Measurements from ENCODE around the gene ATG4B.

Gene ATG4B

DNA sequence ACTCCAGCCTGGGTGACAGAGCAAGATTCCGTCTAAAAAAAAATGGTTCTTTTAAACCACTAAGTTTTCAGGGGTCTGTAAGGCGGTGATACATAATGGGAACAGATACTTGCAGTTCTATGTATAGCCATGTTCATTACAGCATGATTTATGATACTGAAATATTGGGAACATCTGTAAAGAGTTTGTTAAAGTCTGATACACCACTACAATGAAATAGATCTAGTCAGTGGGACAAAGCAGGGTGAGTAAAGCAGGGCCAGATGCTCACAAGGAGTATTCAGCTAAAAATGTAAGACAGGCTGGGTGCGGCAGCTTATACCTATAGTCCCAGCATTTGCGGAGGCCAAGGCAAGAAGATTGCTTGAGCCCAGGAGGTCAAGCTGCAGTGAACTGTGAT, 58.2 kb downstream of the ATG4B start:
- no peak for DNase-seq

DNA sequence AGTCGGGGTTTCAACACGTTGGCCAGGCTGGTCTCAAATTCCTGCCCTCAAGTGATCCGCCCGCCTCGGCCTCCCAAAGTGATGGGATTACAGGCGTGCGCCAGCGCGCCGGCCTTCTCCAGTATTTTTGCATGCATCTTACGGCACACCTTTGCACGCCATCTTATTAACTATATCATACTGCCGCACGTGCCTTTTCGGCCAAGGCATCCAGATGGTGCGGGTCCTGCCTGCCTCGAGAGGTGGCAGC, 63.6 kb downstream of the ATG4B start:
- no peak for DNase-seq

- DNase-seq: peak; percentile 96
These were observed 64.1 kb downstream of the ATG4B start, which contains the start of gene ING5 for GRCh38 chr2:241701399-241702154. ING5 (plus strand) TSS chr2:241702039; CDS start chr2:241702066, 27 bp downstream.

- peak; percentile 82 for DNase-seq
These were observed 64.9 kb downstream of the ATG4B start for GRCh38 chr2:241702155-241703031.

DNA sequence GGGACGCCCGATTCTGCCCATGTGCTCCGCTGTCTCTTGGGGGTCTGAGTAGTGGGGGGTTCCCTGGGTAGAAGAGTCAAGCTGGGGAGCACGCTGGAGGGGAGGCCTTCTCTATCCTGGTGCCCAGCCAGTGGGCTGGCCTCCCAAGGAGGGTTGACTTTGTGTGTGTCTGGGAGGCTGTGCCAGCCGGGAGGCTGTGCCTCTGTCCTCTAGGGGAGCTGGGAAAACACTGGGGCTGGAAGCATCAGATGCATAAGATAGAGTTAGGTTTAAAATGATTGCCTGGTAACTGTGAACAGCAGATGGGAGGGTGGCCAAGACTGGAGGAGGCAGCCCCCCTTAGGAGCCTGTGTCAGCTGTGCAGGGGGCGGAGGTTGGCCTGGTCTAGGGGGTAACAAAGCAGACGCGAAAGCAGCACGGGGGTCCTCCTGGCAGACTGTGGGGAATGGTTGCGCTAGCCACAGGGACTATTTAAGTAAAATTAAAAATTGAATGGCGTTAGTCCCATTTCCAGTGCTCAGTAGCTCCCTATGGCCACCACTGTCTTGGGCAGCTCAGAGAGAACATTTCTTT, 65.6 kb downstream of the ATG4B start:
- DNase-seq: no peak

DNA sequence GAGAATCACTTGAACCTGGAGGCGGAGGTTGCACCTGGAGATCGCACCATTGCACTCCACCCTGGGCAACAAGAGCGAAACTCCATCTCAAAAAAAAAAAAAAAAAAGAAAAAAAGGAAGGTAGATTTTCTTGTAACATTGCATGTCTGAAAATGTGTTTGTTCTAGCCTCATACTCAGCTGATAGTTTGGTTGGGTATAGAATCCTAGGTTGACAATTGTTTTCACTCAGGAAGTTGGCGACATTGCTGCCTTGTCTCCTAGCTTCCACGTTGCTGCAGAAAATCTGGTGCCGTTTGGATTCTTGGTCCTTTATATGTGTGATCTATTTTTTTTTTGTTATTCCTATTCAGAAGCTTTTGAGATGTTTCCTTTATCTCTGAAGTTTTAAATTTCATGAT, 69.0 kb downstream of the ATG4B start:
- no peak for DNase-seq

GRCh38 chr2:241708879-241709278, 71.4 kb downstream of the ATG4B start:
- DNase-seq: no peak

- DNase-seq: no peak
These were observed 81.6 kb downstream of the ATG4B start for GRCh38 chr2:241719093-241719492.

DNA sequence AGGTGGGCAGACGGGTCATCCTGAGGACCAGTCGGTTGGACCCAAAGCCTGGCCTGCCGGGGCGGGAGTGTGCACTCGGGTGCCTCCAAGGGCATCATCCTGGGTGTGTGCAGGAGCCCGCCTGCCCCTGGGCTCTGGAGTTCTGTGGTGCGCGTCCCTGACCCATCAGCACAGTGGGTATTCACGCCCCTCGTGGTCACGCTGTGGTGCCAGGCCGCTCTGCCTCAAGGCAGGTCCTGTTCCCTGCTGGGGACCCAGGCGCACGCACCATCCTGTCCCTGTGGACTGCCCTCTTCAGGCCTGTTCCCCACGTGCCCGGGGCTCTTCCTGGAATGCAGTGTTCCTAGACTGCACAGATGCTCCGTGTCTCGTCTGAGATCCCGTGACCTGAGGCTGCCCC, 82.6 kb downstream of the ATG4B start:
- DNase-seq: no peak

DNA sequence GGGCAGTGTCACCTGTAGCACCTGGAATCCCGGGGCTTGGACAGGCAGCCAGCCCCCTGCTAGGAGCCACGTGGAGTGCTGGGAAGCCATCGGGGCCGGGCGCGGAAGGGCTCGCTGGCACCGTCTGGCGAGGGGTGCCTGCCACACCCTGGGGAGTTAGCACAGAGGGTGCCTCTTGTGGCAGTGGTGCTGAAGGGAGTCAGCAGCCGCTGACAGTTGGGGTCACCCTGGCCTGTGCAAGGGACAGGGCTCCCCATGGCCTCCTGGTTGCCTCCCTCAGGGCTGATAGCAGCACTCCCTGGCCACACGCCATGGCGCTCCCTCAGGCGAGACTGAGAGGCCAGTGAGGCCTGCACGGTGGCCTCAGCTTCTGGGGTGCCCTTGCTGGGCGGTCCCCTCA, 83.1 kb downstream of the ATG4B start:
- DNase-seq: no peak

GRCh38 chr2:241721852-241722251, 84.4 kb downstream of the ATG4B start:
- no peak for DNase-seq

GRCh38 chr2:241722896-241723454, 85.5 kb downstream of the ATG4B start:
- DNase-seq: no peak

Measured in T-helper 9 cell (primary cell).